Right lobe of liver (tissue), 4 donors: ENCODE data around the gene ANTXRL.
"Not testable (repeated sequence)": the region's sequence is repeated elsewhere in the genome, so short reads cannot be mapped to it uniquely, and the experiment has no call there.

Experiments
- CTCF ChIP-seq, 4 donors: fragments of 200-600 bp in 3 of 4; fragments of 450-650 bp in 1 of 4; IDR thresholded peaks; one replicate each; pipeline versions ENCODE4 v1.5.1 to v1.8.0; 2016 to 2022; ENCODE audit warnings: antibody characterized with exemption in 4 of 4, mild to moderate bottlenecking in 2 of 4
- POLR2A ChIP-seq: fragments of 450-650 bp; IDR thresholded peaks from one replicate; pipeline ENCODE4 v1.6.1; 2017; ENCODE audit warnings: antibody characterized with exemption, mild to moderate bottlenecking
- donor health status: DM: no; HTN: no; CAD: no.
- donor health status: DM: no; HTN: no; CAD: no.
- donor health status: DM: no; HTN: yes; CAD: no.

- TF ChIP-seq CTCF (IDR thresholded peaks at IDR 0.05); POLR2A: not testable (repeated sequence)
Observed at GRCh38 chr10:46379233-46379848, 92.5 kb downstream of the ANTXRL start.
